H1 (cell line): Measurements from ENCODE around the gene SMIM5. TPM values are rescaled to one million over a fixed set of nuclear protein-coding genes. Genes with fewer than 3 reads are reported as not detected.

Source experiments
- CTCF ChIA-PET: fragments of 300-600 bp; sonication (Branson Sonifier 250); formaldehyde crosslinking; loops from one replicate; lab custom pipeline; 2021; ENCODE audit not compliant: partially characterized antibody; lab: Charles Lee
- POLR2A ChIA-PET: fragments of 300-600 bp; sonication (Branson Sonifier 250); formaldehyde crosslinking; loops from one replicate; lab custom pipeline; 2021; ENCODE audit warnings: inconsistent platforms; ENCODE audit not compliant: partially characterized antibody; lab: Charles Lee
- DNase-seq, 2 experiments: peaks; one replicate each; pipeline versions ENCODE4 v3.0.0 to v3.0.0-alpha.2; 2010 to 2022; ENCODE audit warnings: low spot score in 2 of 2, low read depth in 1 of 2, mixed read lengths in 1 of 2
- FAIRE-seq: peaks from 2 replicates; lab custom pipeline; 2011; peaks lifted over from hg19 to GRCh38; lab: Jason Lieb, UNC
- H2AFZ ChIP-seq: 2 replicates; pipeline ENCODE4 v1.8.1; 2012; ENCODE audit warnings: low read length, inconsistent platforms
- H2AK5ac ChIP-seq: 2 replicates; pipeline ENCODE4 v1.6.1; 2013; ENCODE audit warnings: low read depth, low read length
- H2BK120ac ChIP-seq: replicated peaks from 2 replicates; pipeline ENCODE3; 2013; ENCODE audit warnings: low read depth, low read length, inconsistent platforms
- H2BK12ac ChIP-seq: 2 replicates; pipeline ENCODE4 v1.6.1; 2013; ENCODE audit warnings: low read depth, low read length
- H2BK15ac ChIP-seq: 2 replicates; pipeline ENCODE4 v1.6.1; 2013; ENCODE audit warnings: low read length
- H2BK20ac ChIP-seq: 2 replicates; pipeline ENCODE4 v1.6.1; 2013; ENCODE audit warnings: low read length
- H2BK5ac ChIP-seq: 2 replicates; pipeline ENCODE4 v1.6.1; 2013; ENCODE audit warnings: low read depth, low read length
- H3K14ac ChIP-seq: 2 replicates; pipeline ENCODE4 v1.6.1; 2013; ENCODE audit warnings: inconsistent platforms; ENCODE audit not compliant: insufficient read length
- H3K18ac ChIP-seq: 2 replicates; pipeline ENCODE4 v1.6.1; 2013; ENCODE audit warnings: low read length; ENCODE audit errors: extremely low read depth
- H3K23ac ChIP-seq: 2 replicates; pipeline ENCODE4 v1.6.1; 2013; ENCODE audit warnings: inconsistent platforms; ENCODE audit not compliant: insufficient read length
- H3K23me2 ChIP-seq: 2 replicates; pipeline ENCODE4 v1.6.1; 2013; ENCODE audit warnings: low read depth, low read length
- H3K27ac ChIP-seq: 2 replicates; pipeline ENCODE4 v1.6.1; 2011; ENCODE audit warnings: low read depth, low read length, inconsistent platforms
- H3K27me3 ChIP-seq, 4 experiments: replicated peaks in 1 of 4; 1 replicate in 1 of 4; 2 replicates in 3 of 4; pipeline versions ENCODE4 v1.6.1 to v1.8.1; 2011 to 2013; ENCODE audit warnings: low read length in 3 of 4, mild to moderate bottlenecking in 3 of 4, inconsistent platforms in 2 of 4, mixed read lengths in 2 of 4, moderate library complexity in 1 of 4; ENCODE audit not compliant: control insufficient read depth in 3 of 4, insufficient read depth in 3 of 4; ENCODE audit errors: extremely low read depth in 1 of 4
- H3K36me3 ChIP-seq, 4 experiments: 2 replicates each; pipeline versions ENCODE4 v1.6.1 to v1.8.1; 2011 to 2013; ENCODE audit warnings: mild to moderate bottlenecking in 4 of 4, low read length in 3 of 4, moderate library complexity in 2 of 4, control low read depth in 1 of 4, inconsistent platforms in 1 of 4; ENCODE audit not compliant: insufficient read depth in 4 of 4, control insufficient read depth in 2 of 4
- H3K4ac ChIP-seq: replicated peaks from 2 replicates; pipeline ENCODE3; 2013; ENCODE audit warnings: low read length, low read depth, mixed read lengths, inconsistent platforms; ENCODE audit not compliant: insufficient read length
- H3K4me1 ChIP-seq, 4 experiments: replicated peaks in 1 of 4; 1 replicate in 1 of 4; 2 replicates in 3 of 4; pipeline versions ENCODE4 v1.6.1 to v1.8.1; 2011 to 2013; ENCODE audit warnings: low read length in 3 of 4, inconsistent platforms in 2 of 4, mixed read lengths in 1 of 4; ENCODE audit not compliant: insufficient read depth in 4 of 4, control insufficient read depth in 3 of 4
- H3K4me2 ChIP-seq, 2 experiments: 2 replicates each; pipeline versions ENCODE4 v1.6.1 to v1.8.1; 2011 to 2013; ENCODE audit warnings: low read depth in 2 of 2, low read length in 2 of 2, control low read depth in 1 of 2, inconsistent platforms in 1 of 2, mild to moderate bottlenecking in 1 of 2; ENCODE audit not compliant: insufficient read depth in 1 of 2
- H3K4me3 ChIP-seq, 4 experiments: fragments of 200-600, 300-600 bp in 1 of 4; sonication (generic), shearing (Covaris generic), sonication (Bioruptor Twin) in 1 of 4; 2 replicates each; pipeline versions ENCODE4 v1.5.1 to v1.8.1; 2011 to 2016; ENCODE audit warnings: low read length in 4 of 4, low read depth in 3 of 4, control low read depth in 2 of 4, inconsistent platforms in 2 of 4, mild to moderate bottlenecking in 2 of 4, mixed read lengths in 1 of 4, moderate library complexity in 1 of 4; ENCODE audit not compliant: insufficient read depth in 2 of 4; ENCODE audit errors: extremely low read depth in 1 of 4
- H3K56ac ChIP-seq: replicated peaks from 2 replicates; pipeline ENCODE3; 2013; ENCODE audit warnings: low read depth, mild to moderate bottlenecking, mixed read lengths, low read length, inconsistent platforms; ENCODE audit not compliant: insufficient read length
- H3K79me1 ChIP-seq: 2 replicates; pipeline ENCODE4 v1.6.1; 2013; ENCODE audit warnings: low read depth, low read length, control low read depth
- H3K79me2 ChIP-seq, 2 experiments: 2 replicates each; pipeline versions ENCODE4 v1.6.1 to v1.8.1; 2012 to 2013; ENCODE audit warnings: low read length in 2 of 2, mild to moderate bottlenecking in 2 of 2, inconsistent platforms in 1 of 2; ENCODE audit not compliant: insufficient read depth in 2 of 2, control insufficient read depth in 1 of 2
- H3K9ac ChIP-seq, 4 experiments: replicated peaks in 1 of 4; 1 replicate in 1 of 4; 2 replicates in 3 of 4; pipeline versions ENCODE4 v1.6.1 to v1.8.1; 2011 to 2013; ENCODE audit warnings: low read depth in 3 of 4, low read length in 3 of 4, control low read depth in 2 of 4, mild to moderate bottlenecking in 2 of 4, moderate library complexity in 2 of 4, inconsistent platforms in 1 of 4; ENCODE audit errors: extremely low read depth in 1 of 4
- H3K9me3 ChIP-seq, 2 experiments: 2 replicates each; pipeline versions ENCODE4 v1.6.1 to v1.8.1; 2012 to 2013; ENCODE audit warnings: mild to moderate bottlenecking in 2 of 2, moderate library complexity in 2 of 2, control low read depth in 1 of 2, inconsistent platforms in 1 of 2, low read depth in 1 of 2, low read length in 1 of 2, mixed read lengths in 1 of 2; ENCODE audit not compliant: insufficient read depth in 2 of 2
- H4K20me1 ChIP-seq, 2 experiments: replicated peaks in 1 of 2; 2 replicates each; pipeline versions ENCODE3 to v1.8.1; 2011 to 2013; ENCODE audit warnings: inconsistent platforms in 2 of 2, low read length in 2 of 2, mild to moderate bottlenecking in 1 of 2; ENCODE audit not compliant: insufficient read depth in 2 of 2, control insufficient read depth in 1 of 2
- H4K5ac ChIP-seq: 2 replicates; pipeline ENCODE4 v1.6.1; 2013; ENCODE audit warnings: low read length, low read depth, mixed read lengths, inconsistent platforms; ENCODE audit not compliant: insufficient read length
- H4K8ac ChIP-seq: 2 replicates; pipeline ENCODE4 v1.8.0; 2013; ENCODE audit warnings: mild to moderate bottlenecking, moderate library complexity, low read length, inconsistent platforms; ENCODE audit not compliant: insufficient read depth; ENCODE audit errors: extremely low read depth
- H4K91ac ChIP-seq: replicated peaks from 2 replicates; pipeline ENCODE3; 2013; ENCODE audit warnings: low read length, mixed read lengths, inconsistent platforms; ENCODE audit not compliant: insufficient read length
- CBX8 ChIP-seq: fragments of 300-800, 300-1000 bp; sonication (generic); IDR thresholded peaks from 2 replicates; pipeline ENCODE4 v1.7.1; 2016; ENCODE audit warnings: low read depth, low read length, borderline replicate concordance
- CHD1 ChIP-seq: IDR thresholded peaks from 2 replicates; pipeline ENCODE4 v1.6.1; 2012; ENCODE audit warnings: low read depth, low read length, improper control_type of control experiment
- GABPA ChIP-seq: IDR thresholded peaks from 2 replicates; pipeline ENCODE4 v1.6.1; 2011; ENCODE audit warnings: mild to moderate bottlenecking, low read length, moderate library complexity, borderline replicate concordance; ENCODE audit not compliant: insufficient read depth
- HDAC6 ChIP-seq: IDR thresholded peaks from one replicate; pipeline ENCODE4 v1.7.1; 2012; ENCODE audit warnings: low read depth, mild to moderate bottlenecking, inconsistent platforms, low read length, moderate library complexity
- KDM4A ChIP-seq: IDR thresholded peaks from one replicate; pipeline ENCODE4 v1.7.1; 2012; ENCODE audit warnings: low read depth, mild to moderate bottlenecking, moderate library complexity, low read length, inconsistent platforms; ENCODE audit not compliant: severe bottlenecking
- POLR2A ChIP-seq, 2 experiments: IDR thresholded peaks; 1 replicate in 1 of 2; 2 replicates in 1 of 2; pipeline ENCODE4 v1.6.1; 2011; ENCODE audit warnings: low read depth in 2 of 2, low read length in 2 of 2, mild to moderate bottlenecking in 2 of 2; ENCODE audit errors: control extremely low read depth in 1 of 2
- POU5F1 ChIP-seq: IDR thresholded peaks from 2 replicates; pipeline ENCODE4 v1.6.1; 2011; ENCODE audit warnings: low read depth, mild to moderate bottlenecking, low read length, moderate library complexity
- RNF2 ChIP-seq: fragments of 200-900, 300-1000 bp; sonication (generic); IDR thresholded peaks from 2 replicates; pipeline ENCODE4 v1.7.1; 2016; ENCODE audit warnings: borderline replicate concordance, low read depth, mild to moderate bottlenecking, antibody characterized with exemption, low read length; ENCODE audit not compliant: poor library complexity, severe bottlenecking; ENCODE audit errors: missing control alignments
- SIRT6 ChIP-seq: IDR thresholded peaks from one replicate; pipeline ENCODE4 v1.7.1; 2012; ENCODE audit warnings: low read length, inconsistent platforms
- SP1 ChIP-seq: IDR thresholded peaks from 2 replicates; pipeline ENCODE4 v1.6.1; 2011; ENCODE audit warnings: low read depth, low read length
- SP2 ChIP-seq: IDR thresholded peaks from 2 replicates; pipeline ENCODE4 v1.6.1; 2012; ENCODE audit warnings: mild to moderate bottlenecking, low read length, inconsistent platforms
- TAF7 ChIP-seq: optimal IDR thresholded peaks from 2 replicates; pipeline ENCODE3; 2011; ENCODE audit warnings: low read depth, mild to moderate bottlenecking, inconsistent platforms, low read length, moderate library complexity, borderline replicate concordance
- WGBS, 2 experiments: shearing (Covaris generic) in 1 of 2; methylation state at CpG; one replicate each; pipeline versions ENCODE4 v1.1.6 to v1.1.7; 2013 to 2015; ENCODE audit warnings: low lambda C conversion rate in 2 of 2, mixed read lengths in 2 of 2, inconsistent platforms in 1 of 2, low coverage in 1 of 2, missing lambda C conversion rate in 1 of 2; ENCODE audit not compliant: insufficient replicate concordance in 2 of 2, insufficient coverage in 1 of 2, insufficient read length in 1 of 2; ENCODE audit errors: extremely low coverage in 1 of 2, missing lambda C conversion rate in 1 of 2; 5-methylcytosine and 5-hydroxymethylcytosine counted together
- polyA plus RNA-seq, 7 experiments: library from polyadenylated mRNA; depleted of rRNA in 3 of 7; stranded (reverse) in 5 of 7; unstranded in 2 of 7; fragments of >200 nt in 5 of 7; fragments of 200-250 nt in 2 of 7; gene quantifications; 1 replicate in 5 of 7; 2 replicates in 1 of 7; 4 replicates in 1 of 7; pipeline versions ENCODE4 v1.2.1 to v1.2.3, GENCODE V29; 2011 to 2013; ENCODE audit warnings: missing spikeins in 2 of 7, mixed read lengths in 2 of 7
- total RNA-seq: library from RNA; stranded (reverse); fragmentation: NEBNext Ultra II Directional; extraction: Animal tissue kit (Norgen Biotek cat#: 25700); gene quantifications from 2 replicates; pipeline ENCODE4 v1.2.1, GENCODE V29; 2021
- TF ChIP-seq, protein P1 (sequence below): IDR thresholded peaks from 2 replicates; pipeline ENCODE4 v1.6.1; 2012; ENCODE audit warnings: inconsistent platforms
- TF ChIP-seq, protein P2 (sequence below): IDR thresholded peaks from 2 replicates; pipeline ENCODE4 v1.6.1; 2012; ENCODE audit warnings: inconsistent platforms

Gene SMIM5
- total and polyA plus RNA-seq, 2 of the 8 experiments (the other 6 are each of a cell fraction or from before 2014, with no cell fraction given) = not detected

DNA sequence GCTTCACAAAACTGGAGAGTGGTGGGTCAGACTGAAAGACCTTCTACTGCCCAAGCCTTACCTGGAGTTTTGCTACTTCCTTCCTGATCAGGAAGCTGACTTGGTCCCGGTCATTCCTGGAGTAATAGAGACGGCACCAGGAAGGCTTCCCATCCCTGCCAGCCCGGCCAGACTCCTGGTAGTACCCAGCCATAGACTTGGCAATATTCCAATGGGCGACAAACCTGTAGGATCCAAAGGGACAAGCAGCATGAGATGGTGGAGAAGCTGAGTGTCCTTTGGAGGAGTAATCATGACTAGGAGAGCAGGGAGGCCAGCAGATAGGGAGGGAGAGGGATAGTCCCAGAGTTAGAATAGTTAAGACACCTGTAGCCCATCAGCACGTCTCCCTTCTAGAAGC, 25.0 kb downstream of the SMIM5 start:
- Histone ChIP-seq H4K91ac (no peak overlapping the region), H3K9ac (no peak overlapping the region), H2BK5ac (no peak overlapping the region), H3K4me1 (no peaks in the 10 kb centered on the region), H3K4me3 (no peak overlapping the region), H3K23me2 (no peaks in the 10 kb centered on the region), H3K27ac (no peak overlapping the region), H3K79me1 (no peaks in the 10 kb centered on the region), H2AFZ (no peak overlapping the region), H3K36me3 (peaks cover 4 to 33% (median 15%) of the 10 kb centered on the region in 4 experiments; a peak in 6 of 8 replicates), H3K9me3 (no peaks in the 10 kb centered on the region), H3K4ac (no peak overlapping the region), H4K8ac (no peak overlapping the region), H2BK15ac (no peak overlapping the region), H3K18ac (no peak overlapping the region), H2BK20ac (no peak overlapping the region), H3K56ac (no peak overlapping the region), H2BK120ac (no peak overlapping the region), H3K79me2 (no peaks in the 10 kb centered on the region), H3K27me3 (no peaks in the 10 kb centered on the region), H3K4me2 (no peak overlapping the region), H3K23ac (no peak overlapping the region), H2AK5ac (no peak overlapping the region), H4K20me1 (peaks cover 0 to 5% of the 10 kb centered on the region in 2 experiments), H2BK12ac (no peak overlapping the region), H3K14ac (no peak overlapping the region), H4K5ac (no peak overlapping the region)
- DNase-seq (no peak), FAIRE-seq (no peak)
- ChIA-PET CTCF (interaction anchor here (0.8 to 51.0 kb wide), 6 partner anchors 9 to 91 kb away, joined by 3 to 2200 read pairs (median 5); partner anchors contain the start of genes RECQL5, SAP30BP and SMIM5), POLR2A (interaction anchor here (0.9 to 5.8 kb wide), 8 partner anchors 9 to 169 kb away, joined by 3 to 42 read pairs (median 3); partner anchors contain the start of genes RECQL5, SAP30BP and UNK)
- 88% methylated on average over 5 of the region's 5 CpGs; no CpG with 5 or more reads in 1 of the 2 experiments for WGBS, 2 experiments
- TF ChIP-seq SP2 (no peak), POLR2A (IDR thresholded peaks at IDR 0.05; ENCODE audit: control extremely low read depth in 1 of 2, low read depth in 2 of 2, low read length in 2 of 2) (no peak), CHD1 (no peak), RNF2 (no peak), HDAC6 (no peak), SP1 (no peak), TAF7 (no peak), SIRT6 (no peak), KDM4A (no peak), GABPA (no peak), CBX8 (no peak), POU5F1 (no peak)
- TF ChIP-seq, protein P1, sequence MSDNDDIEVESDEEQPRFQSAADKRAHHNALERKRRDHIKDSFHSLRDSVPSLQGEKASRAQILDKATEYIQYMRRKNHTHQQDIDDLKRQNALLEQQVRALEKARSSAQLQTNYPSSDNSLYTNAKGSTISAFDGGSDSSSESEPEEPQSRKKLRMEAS = no peak
- TF ChIP-seq, protein P2, sequence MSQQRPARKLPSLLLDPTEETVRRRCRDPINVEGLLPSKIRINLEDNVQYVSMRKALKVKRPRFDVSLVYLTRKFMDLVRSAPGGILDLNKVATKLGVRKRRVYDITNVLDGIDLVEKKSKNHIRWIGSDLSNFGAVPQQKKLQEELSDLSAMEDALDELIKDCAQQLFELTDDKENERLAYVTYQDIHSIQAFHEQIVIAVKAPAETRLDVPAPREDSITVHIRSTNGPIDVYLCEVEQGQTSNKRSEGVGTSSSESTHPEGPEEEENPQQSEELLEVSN = no peak
